HG03460 (cell line): ENCODE data around the gene SUMO2.
"Not testable (repeated sequence)": the region's sequence is repeated elsewhere in the genome, so short reads cannot be mapped to it uniquely, and the experiment has no call there.

Source experiments
- ATAC-seq: cut with Tn5 transposase; IDR thresholded peaks from one replicate; pipeline ENCODE4 v1.9.1; 2021; ENCODE audit not compliant: unreplicated experiment

Gene SUMO2

GRCh38 chr17:75182319-75182568 lies 515 bp downstream of the SUMO2 start:
- ATAC-seq: no peak

- peak; percentile 13 for ATAC-seq
Measured at GRCh38 chr17:75181608-75182318, 996 bp downstream of the SUMO2 start.

- ATAC-seq: no peak
Measured at GRCh38 chr17:75181110-75181509, 1.6 kb downstream of the SUMO2 start.

DNA sequence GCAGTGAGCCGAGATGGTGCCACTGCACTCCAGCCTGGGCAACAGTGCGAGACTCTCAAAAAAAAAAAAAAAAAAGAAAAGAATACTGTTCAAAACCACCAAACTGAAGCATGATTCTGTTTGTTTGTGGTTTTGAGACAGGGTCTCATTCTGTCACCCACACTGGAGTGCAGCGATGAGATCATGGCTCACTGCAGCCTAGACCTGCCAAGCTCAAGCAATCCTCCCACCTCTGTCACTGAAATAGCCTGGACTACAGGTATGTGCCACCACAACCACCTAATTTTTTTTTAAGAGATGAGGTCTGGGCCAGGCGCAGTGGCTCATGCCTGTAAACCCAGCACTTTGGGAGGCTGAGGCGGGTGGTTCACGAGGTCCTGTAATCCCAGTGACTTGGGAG lies 4.3 kb downstream of the SUMO2 start:
- no peak for ATAC-seq

GRCh38 chr17:75176625-75177024 lies 6.1 kb downstream of the SUMO2 start:
- no peak for ATAC-seq

DNA sequence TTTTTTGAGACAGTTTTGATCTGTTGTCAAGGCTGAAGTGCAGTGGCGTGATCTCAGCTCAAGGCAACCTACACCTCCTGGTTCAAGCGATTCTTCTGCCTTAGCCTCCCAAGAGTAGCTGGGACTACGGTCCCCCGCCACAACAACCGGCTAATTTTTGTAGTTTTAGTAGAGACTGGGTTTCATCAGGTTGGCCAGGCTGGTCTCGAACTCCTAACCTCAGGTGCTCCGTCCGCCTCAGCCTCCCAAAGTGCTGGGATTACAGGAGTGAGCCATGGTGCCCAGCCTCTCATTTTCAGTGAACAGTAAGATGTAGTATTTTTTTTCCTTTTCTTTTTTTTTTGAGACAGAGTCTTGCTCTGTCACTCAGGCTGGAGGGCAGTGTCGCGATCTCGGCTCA lies 7.8 kb downstream of the SUMO2 start:
- no peak for ATAC-seq

GRCh38 chr17:75173526-75173925 lies 9.2 kb downstream of the SUMO2 start:
- ATAC-seq: no peak

GRCh38 chr17:75168998-75169397 lies 13.8 kb downstream of the SUMO2 start:
- no peak for ATAC-seq

- not testable (repeated sequence) for ATAC-seq
Measured at GRCh38 chr17:75164606-75165005, 18.2 kb downstream of the SUMO2 start.

DNA sequence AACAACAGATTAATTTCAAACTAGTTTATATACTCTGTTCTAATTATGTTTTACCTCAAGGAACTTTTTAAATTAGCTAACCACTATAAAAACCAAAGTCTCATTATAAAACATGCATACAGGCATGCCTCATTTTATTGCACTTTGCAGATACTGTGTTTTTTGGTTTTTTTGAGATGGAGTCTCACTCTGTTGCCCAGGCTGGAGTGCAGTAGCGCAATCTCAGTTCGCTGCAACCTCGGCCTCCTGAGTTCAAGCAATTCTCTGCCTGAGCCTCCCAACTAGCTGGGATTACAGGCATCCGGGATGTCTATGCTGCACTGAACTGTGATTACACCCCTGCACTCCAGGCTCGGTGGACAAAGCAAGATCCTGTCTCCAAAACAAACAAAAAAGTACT lies 19.7 kb downstream of the SUMO2 start:
- ATAC-seq: no peak

GRCh38 chr17:75160211-75160610 lies 22.5 kb downstream of the SUMO2 start:
- ATAC-seq: no peak

DNA sequence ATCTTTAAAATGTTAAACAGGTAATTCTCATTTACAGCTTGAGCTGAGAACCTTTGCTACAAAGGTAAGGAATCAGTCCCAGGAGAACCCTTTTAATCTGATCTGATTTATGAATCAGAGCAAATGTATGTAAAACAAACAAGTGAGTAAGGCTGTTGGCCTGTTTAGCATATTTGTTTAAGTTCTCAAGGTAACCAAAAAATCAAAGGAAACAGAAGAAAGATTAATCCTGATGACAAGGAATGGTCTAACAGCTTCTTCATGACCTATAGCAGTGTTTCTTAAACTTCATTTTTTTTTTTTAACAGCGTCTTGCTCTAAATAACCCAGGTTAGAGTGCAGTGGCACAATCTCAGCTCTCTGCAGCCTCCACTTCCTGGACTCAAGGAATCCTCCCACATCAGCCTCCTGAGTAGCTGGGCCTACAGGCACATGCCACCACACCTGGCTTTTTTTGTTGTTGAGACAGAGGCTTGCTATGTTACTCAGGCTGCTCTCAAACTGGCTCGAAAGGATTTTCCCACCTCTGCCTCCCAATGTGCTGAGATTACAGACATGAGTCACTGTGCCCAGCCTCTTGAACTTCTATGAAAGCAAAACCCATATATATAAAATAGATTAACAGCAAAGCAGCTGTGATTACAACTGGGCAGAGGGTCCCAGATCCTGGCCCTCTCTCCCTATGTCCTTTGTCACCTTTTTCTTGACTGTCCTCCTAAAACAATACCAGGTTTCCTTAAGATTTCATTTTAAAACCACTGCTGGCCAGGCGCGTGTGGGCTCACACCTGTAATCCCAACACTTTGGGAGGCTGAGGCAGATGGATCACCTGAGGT lies 23.3 kb downstream of the SUMO2 start:
- no peak for ATAC-seq

- ATAC-seq: not testable (repeated sequence)
Measured at GRCh38 chr17:75158480-75158879, 24.3 kb downstream of the SUMO2 start.

DNA sequence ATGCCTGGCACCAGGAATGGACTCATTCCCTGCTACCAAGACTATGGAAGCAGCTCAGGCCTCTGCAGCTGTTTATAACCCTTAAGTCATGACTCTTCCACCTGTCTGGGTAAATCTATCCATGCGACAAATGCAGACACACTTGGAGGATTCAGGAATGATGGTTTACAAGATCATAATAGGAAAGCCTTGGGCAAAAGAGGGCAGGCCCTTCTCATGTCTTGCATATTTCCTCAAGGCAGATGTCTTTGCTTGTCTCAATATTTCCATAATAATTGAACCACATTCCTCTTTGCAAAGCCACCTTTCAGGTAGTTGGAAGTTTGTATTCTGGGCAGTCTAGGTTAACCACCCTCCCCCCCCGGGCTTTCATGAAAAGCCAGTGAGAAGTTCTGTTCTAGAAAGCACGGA lies 27.6 kb downstream of the SUMO2 start:
- ATAC-seq: no peak

DNA sequence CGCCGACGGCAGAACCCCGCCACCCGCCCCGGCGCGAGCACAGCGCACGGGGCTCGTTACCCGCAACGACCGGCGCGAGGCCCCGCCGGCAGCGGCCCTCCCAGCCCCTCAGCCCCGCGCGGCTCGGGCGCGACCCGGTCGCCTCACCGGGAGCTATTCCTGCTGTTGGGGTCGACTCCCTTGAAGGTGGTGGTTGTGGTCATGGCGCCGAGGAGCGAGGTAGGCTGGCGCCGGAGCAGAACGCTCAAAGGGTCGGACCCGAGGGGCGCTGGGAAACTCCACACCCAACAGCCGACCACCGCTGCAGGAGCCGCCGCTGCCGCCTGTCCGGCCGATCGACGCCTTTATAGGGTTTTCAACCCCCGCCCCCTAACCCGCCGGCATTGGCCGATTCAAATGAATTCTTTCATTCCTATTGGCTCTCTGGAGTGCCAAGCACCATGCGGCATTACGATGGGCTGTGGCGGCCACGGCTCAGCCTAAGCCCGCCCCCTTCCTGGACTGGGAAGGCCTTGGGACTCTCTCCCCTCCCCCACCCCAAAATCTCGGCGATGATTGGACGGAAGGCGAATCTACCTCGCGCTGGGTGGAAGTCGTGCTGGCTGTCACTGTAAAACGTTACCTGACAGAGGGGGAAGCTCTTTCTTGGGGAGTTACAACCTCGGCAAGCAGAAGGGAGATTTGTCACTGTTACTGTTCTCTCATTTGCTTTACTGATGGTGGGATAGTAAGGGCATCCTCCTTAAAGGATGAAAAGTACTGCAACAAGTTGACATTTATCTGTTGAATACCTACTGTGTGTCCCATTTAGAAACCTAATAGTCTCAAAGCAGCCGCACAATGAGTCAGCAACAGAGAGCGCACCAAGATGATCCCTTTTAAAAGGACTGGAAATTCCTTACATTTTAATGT lies 28.3 kb downstream of the SUMO2 start, which contains the start of gene JPT1:
TSS of gene JPT1 (minus strand) at position 318 of the 912 bp plus-strand sequence. CDS start at position 203, 115 bp downstream.
- peak; percentile 94 for ATAC-seq

- ATAC-seq: peak; percentile 4
Measured at GRCh38 chr17:75153780-75154194, 29.0 kb downstream of the SUMO2 start.

DNA sequence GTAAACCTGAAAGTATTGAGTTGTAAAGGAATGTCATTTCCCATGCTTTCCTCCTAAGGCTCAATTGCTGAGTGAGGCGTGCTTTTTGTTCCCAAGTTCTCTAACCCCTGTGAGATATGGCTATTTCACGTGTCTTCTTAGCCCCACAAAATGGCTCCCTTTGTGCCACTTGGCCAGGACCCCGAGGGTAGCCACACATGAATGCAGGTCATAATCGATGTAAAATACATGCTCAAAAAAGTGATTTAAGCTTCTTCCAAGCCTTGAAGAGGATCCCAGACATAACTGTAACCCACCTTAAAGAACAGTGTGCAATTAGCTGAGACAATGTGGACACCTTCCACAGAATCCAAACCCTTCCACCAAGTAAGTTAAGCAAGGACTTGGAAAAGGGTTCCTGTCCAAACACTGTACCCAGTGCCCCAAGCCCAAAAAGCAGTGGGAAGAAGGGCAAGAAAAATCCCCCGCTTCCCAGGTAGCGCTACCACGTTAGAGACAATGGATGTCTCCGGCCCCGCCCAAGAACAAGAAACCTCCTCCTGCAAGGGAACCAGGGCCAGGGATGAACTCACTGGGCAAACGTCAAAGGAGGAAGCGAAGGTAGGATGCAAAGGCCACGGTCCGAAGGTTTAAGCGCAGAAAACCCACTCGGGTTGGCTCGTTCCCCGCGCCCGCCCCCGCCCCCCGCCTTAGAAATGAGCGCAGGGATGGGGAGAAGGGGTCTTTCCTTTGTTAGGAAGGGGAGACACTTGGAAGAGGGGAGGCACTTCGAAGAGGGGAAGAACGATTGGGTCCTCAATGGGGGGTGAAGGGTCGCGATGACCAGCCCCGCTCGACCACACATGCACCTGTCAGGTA lies 29.6 kb downstream of the SUMO2 start:
- no peak for ATAC-seq

- no peak for ATAC-seq
Measured at GRCh38 chr17:75152523-75152921, 30.2 kb downstream of the SUMO2 start.

GRCh38 chr17:75151930-75152329 lies 30.8 kb downstream of the SUMO2 start:
- ATAC-seq: no peak

DNA sequence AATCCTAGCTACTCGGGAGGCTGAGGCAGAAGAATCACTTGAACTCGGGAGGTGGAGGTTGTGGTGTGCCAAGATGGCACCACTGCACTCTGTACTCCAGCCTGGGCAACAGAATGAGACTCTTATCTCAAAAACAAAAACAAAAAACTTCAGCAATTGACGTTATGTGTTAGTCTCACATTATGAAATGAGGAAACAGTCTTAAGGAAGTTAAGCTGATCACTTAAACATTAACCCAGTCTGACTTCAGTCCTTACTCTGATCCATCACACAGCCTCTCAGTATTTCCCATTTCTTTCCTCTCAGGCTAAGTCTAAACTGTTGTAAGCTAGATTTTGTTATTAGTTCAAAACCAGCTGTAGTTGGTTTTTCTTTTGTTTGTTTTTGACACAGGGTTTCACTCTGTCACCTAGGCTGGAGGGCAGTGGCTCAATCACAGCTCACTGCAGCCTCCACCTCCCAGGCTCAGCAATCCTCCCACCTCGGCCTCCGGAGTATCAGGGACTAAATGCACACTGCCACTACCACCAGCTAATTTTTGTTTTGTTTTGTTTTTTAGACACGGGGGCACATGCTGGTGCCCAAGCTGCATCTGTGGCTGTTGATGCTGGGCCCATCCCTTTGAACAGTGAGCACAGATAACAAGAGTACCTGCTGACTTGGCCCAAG lies 34.7 kb downstream of the SUMO2 start:
- ATAC-seq: no peak
